Stimulated activated CD4-positive, alpha-beta T cell treated with anti-CD3 and anti-CD28 coated beads, Interleukin-1b, Interleukin-23, amount 100 ng/mL, for 24 hours (primary cell): ENCODE measurements around the gene NDUFB6.
A peak's percentile ranks its signal among the peaks of the same experiment; 100 is the strongest.
"Not testable (repeated sequence)": the region's sequence is repeated elsewhere in the genome, so short reads cannot be mapped to it uniquely, and the experiment has no call there.

ENCODE experiments used
- DNase-seq, 4 experiments: peaks; one replicate each; pipeline ENCODE4 v3.0.0-alpha.2; 2020; ENCODE audit warnings: low read depth in 4 of 4, low spot score in 1 of 4

NDUFB6 gene

DNA sequence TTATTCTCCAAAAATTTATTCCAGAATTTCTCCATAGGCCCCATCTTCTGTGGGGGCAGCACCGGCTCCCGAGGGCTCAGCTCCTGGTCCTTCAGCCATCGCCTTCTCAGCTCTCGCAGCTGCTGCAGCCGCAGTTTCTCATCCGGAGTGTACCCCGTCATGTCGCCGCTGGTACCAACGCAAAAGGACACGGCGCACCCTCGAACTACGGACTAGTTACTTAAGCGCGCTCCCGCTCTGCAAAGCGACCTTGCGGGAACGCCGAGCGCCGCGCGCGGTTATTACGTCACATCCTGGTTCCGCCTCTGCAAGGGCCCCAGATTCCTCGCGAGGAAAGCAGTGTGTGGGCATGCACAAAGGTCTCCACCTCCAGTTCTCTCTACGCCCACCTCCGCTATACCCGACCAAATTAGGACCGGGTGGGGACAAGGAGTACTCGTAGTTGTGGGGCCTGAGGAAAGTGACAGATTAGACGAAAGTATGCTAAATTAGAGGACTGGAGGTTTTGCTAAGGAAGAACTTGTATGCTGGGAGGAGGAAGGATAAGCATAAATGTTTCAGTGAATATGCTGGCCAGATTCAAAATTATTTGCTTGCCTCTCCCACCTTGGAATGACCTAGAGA is at the start of gene NDUFB6:
TSS of gene NDUFB6 (minus strand) at position 260 of the 624 bp plus-strand sequence. CDS start at position 161, 99 bp downstream.
- peak; percentile 90 to 94 (median 92) for DNase-seq

- DNase-seq, result no peak
Observed at GRCh38 chr9:32618261-32618660, 45.3 kb upstream of the NDUFB6 start.

DNA sequence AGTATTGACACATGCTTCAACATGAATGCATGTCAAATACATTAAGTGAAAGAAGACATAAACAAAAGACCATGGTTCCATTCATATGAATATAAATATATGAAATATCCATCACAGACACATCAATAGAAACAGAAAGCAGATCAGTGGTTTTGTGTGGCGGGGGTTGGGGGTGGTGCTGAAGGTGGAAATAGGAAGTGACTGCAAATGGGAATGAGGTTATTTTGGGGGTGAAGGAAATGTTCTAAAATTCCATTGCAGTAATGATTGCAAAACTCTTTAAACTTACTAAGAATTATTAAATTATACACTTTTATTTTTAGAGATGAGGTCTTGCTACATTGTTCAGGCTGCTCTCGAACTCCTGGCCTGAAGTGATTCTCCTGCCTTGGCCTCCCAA is 33.9 kb upstream of the NDUFB6 start:
- DNase-seq, result no peak

- DNase-seq, result no peak
Observed at GRCh38 chr9:32603914-32604852, 31.2 kb upstream of the NDUFB6 start.

GRCh38 chr9:32599021-32599420 is 26.1 kb upstream of the NDUFB6 start:
- DNase-seq, result not testable (repeated sequence)

- DNase-seq, result no peak
Observed at GRCh38 chr9:32596936-32597335, 24.0 kb upstream of the NDUFB6 start.

DNA sequence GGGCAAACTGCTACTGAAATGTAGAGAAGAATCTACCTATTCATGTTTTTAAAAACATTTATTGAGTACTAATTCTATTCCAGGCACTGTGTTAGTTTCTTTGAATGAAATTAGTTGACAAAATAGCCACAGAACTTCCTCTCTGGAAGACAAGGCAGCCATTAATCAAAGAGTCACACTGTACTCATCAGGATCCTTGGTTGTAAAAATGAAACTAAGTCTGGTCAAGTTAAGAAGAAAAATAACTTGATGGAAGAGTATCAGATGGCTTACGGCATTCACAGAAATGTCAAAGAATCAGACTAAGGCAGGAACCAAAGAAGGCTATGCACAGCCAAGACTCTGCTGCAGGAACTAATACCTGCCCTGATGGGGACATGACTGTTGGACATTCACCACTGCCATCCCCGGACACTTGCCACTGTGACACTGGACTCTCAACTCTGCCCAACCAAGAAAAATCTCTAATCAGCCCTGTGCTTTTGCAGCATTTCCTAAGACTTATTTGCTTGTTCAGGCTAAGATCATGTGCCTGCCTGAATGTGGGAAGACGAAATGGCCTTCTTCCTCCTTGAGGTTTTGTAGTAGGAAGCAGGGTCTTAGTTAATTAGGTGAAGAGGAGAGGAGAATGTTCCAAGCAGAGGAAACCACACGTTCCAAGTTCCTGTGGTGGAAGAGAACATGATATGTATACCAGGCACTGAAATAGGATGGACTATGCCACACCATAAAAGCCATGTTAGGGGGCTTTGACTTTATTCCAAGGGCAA is 23.3 kb upstream of the NDUFB6 start:
- no peak for DNase-seq

- no peak for DNase-seq
Observed at GRCh38 chr9:32590898-32591297, 17.9 kb upstream of the NDUFB6 start.

DNA sequence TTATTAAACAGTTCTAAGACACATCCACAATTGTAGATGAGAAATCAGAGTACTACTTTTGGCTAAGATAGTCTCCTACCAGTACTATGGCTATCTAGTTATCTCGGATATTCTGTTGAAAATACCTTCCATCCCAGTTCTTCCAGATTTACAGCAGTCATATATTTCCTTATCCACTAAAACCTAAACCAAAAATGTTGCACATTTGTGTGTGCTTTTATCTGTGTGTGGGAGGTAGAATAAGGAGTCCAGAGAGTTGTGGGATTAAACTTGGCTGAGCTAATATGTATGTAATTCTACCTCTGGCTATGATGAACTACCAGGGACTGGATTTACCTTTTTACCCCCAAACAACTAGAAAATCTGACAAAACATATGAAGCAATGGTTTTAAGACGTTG is 17.5 kb upstream of the NDUFB6 start:
- no peak for DNase-seq

- no peak for DNase-seq
Observed at GRCh38 chr9:32589083-32589723, 16.2 kb upstream of the NDUFB6 start.

GRCh38 chr9:32587901-32588300 is 14.9 kb upstream of the NDUFB6 start:
- DNase-seq, result no peak

DNA sequence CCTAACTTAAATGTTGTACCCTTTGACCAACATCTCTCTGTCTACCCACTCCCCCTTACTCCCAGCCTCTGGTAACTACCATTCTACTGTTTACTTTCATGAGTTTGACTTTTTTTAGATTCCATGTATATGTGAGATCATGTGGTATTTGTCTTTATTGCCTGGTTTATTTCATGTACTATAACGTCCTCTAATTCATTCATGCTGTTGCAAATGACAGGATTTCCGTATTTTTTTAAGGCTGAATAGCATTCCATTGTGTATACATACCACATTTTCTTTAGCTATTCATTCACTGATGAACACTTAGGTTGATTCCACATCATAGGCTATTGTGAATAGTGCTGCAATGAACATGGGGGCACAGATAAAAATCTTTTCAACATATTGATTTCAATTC is 11.8 kb upstream of the NDUFB6 start:
- DNase-seq, result no peak

DNA sequence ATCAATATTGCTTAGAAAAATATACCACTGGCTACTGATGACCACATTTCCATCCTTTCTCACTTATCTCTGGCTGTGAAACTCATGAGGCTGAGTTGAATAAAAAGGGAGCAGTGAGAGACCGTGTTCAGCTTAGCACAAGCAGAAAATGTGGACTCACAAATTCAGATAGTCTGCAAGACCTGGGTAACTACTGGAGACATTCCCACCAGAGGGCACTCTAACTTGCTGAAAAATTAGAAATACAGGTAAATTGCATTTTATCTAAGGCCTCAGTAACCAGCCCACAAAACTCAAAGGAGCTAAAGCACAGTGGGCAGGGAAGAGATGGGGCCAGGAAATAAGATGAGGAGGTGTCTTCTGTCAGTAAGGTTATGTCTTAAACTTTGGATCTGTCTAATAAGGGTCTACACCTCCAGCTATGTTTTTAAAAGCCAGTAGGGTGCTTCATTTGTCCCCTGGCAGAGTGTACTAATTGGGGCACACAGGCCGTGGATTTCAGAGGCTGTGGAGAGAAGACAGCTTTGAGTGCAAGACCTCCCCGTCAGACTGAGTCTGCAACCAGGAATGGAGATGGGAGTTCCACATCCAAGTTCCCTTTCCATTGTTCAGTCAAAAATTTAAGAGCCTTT is 8.7 kb upstream of the NDUFB6 start:
- DNase-seq, result no peak

DNA sequence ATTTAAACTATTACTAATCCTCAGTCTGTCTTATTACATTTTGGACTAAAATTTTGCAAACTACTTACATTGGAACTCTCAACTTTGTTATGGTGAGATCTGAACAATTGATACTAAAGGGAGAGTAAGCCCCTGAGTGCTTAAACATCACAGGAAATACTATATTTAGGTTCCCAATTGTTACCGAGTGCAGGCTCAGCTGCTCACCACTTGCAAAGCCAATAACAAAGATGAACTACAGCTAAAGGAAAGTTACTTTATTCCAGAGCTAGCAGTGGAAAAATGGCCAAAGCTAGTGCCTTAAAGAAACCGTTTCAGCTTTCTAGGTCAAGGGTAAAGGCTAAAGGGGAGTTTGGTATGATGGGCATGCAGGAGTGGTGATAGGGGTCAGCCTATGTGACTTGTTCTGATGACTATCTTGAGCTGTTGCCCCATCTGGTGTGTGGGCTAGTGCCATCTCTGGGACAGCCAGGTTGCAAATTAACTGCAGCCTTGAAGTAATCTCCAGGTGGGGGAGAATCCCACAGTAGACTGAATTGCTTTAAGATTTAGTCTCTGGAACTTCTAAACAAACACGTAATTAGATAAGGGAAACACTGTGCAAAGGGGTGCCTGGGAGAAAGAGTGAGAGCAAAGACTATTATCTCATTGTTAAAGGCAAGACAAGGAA is 7.8 kb upstream of the NDUFB6 start:
- DNase-seq, result no peak

DNA sequence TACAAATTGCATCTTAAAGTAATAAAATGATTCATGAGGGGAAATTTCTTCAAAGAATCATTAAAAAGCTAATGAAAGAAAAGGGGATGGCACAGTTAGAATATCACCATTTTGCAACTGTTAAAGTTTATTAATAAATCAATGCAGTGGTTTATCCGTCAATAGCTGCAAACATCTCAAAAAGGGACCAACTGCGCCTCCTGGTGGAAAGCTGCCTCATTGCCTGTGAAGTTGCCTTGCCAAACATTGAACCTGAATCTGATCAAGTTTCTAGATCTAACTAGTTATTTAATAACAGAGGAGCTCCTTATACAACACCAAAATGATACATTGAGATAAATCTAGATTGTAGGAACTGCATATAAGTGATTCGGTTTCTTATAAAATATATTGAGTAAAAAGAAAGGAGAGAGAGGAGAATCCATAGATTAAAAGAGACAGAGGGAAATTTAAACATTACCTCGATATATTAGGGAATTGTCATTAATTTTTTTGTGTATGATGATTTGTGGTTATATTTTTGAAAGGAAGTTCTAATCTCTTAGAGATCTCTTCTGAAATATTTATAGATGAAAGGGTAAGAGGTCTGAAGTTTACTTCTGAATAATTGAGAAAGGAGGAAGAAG is 6.9 kb upstream of the NDUFB6 start:
- peak; percentile 51 to 78 (median 64) for DNase-seq

- DNase-seq, result no peak
Observed at GRCh38 chr9:32578976-32579375, 6.0 kb upstream of the NDUFB6 start.

GRCh38 chr9:32577316-32577715 is 4.4 kb upstream of the NDUFB6 start:
- no peak for DNase-seq

GRCh38 chr9:32574858-32575257 is 1.9 kb upstream of the NDUFB6 start:
- DNase-seq, result no peak

- no peak for DNase-seq
Observed at GRCh38 chr9:32573821-32574220, 862 bp upstream of the NDUFB6 start.
